ENCODE results near the gene MSLN.

- TF ChIP-seq USF2 (IDR thresholded peaks at IDR 0.05; ENCODE audit: low read length) = 0 out of 2 replicates have a peak, but pooled peaks have one; percentile 8
- TF ChIP-seq CTCF (IDR thresholded peaks at IDR 0.05; ENCODE audit: control extremely low read depth in 1 of 3, insufficient read depth in 1 of 3, low read depth in 1 of 3, low read length in 3 of 3) = peak; percentile 72 to 91 (median 82); a peak in 3 of 4 replicates
- TF ChIP-seq EP300 (IDR thresholded peaks at IDR 0.05; ENCODE audit: borderline replicate concordance in 1 of 2, low read depth in 2 of 2, low read length in 2 of 2) = no peak
- no peak for TF ChIP-seq HDAC6 (IDR thresholded peaks at IDR 0.05; ENCODE audit: low read depth, low read length)
- TF ChIP-seq RFX5 (IDR thresholded peaks at IDR 0.05; ENCODE audit: borderline replicate concordance, low read depth, low read length) = no peak
- peak; percentile 89 for TF ChIP-seq JUND (IDR thresholded peaks at IDR 0.05; ENCODE audit: low read length)
- 0 out of 2 replicates have a peak, but pooled peaks have one; percentile 57 for TF ChIP-seq KDM5A (IDR thresholded peaks at IDR 0.05; ENCODE audit: low read length)
Measured at GRCh38 chr16:740764-741505, 19.6 kb upstream of the MSLN start, which contains the start of gene CIAO3.
